KMS-11 (cell line): ENCODE measurements around the gene TCF12.

Experiments
- H2AFZ ChIP-seq: fragments of 200-600 bp; sonication (generic); 2 replicates; pipeline ENCODE4 v1.6.1; 2016; ENCODE audit warnings: antibody characterized with exemption, mixed run types, low read depth
- H3K27ac ChIP-seq: fragments of 200-600 bp; sonication (generic); 2 replicates; pipeline ENCODE4 v1.6.1; 2016; ENCODE audit warnings: mild to moderate bottlenecking, mixed run types
- H3K27me3 ChIP-seq: fragments of 200-600 bp; sonication (generic); 2 replicates; pipeline ENCODE4 v1.6.1; 2017; ENCODE audit warnings: mild to moderate bottlenecking, low read depth, mixed run types, moderate library complexity; ENCODE audit not compliant: insufficient read depth
- H3K36me3 ChIP-seq: fragments of 200-600 bp; sonication (generic); 2 replicates; pipeline ENCODE4 v1.6.1; 2017; ENCODE audit warnings: mild to moderate bottlenecking, mixed run types; ENCODE audit not compliant: insufficient read depth
- H3K4me1 ChIP-seq: fragments of 200-600 bp; sonication (generic); 2 replicates; pipeline ENCODE4 v1.6.1; 2016; ENCODE audit warnings: mild to moderate bottlenecking, low read depth, mixed run types; ENCODE audit not compliant: poor library complexity, severe bottlenecking
- H3K4me2 ChIP-seq: fragments of 200-600 bp; sonication (generic); 2 replicates; pipeline ENCODE4 v1.7.0; 2016; ENCODE audit warnings: mild to moderate bottlenecking, mixed run types
- H3K4me3 ChIP-seq: fragments of 200-600 bp; sonication (generic); IDR thresholded peaks from 2 replicates; pipeline ENCODE4 v1.6.1; 2017; ENCODE audit warnings: low read depth, low read length, mixed read lengths; ENCODE audit not compliant: insufficient read depth
- H3K79me2 ChIP-seq: fragments of 200-600 bp; sonication (generic); 2 replicates; pipeline ENCODE4 v1.6.1; 2016; ENCODE audit warnings: low read depth, mixed run types; ENCODE audit not compliant: insufficient read depth
- H3K9ac ChIP-seq: fragments of 200-600 bp; sonication (generic); 2 replicates; pipeline ENCODE4 v1.6.1; 2016; ENCODE audit warnings: mild to moderate bottlenecking, mixed run types
- H4K20me1 ChIP-seq: fragments of 200-600 bp; sonication (generic); 2 replicates; pipeline ENCODE4 v1.6.1; 2016; ENCODE audit warnings: mild to moderate bottlenecking, mixed run types; ENCODE audit not compliant: insufficient read depth
- CTCF ChIP-seq: fragments of 200-600 bp; sonication (generic); conservative IDR thresholded peaks from 2 replicates; pipeline ENCODE4 v1.6.1; 2017; ENCODE audit warnings: low read depth, mild to moderate bottlenecking, antibody characterized with exemption, low read length, moderate library complexity, mixed read lengths

Gene TCF12

GRCh38 chr15:57082054-57082728 is 163.7 kb downstream of the TCF12 start:
- no peaks in the 10 kb centered on the region; the same call in 1 of the 2 replicates for H4K20me1 ChIP-seq

GRCh38 chr15:57084192-57084591 is 165.7 kb downstream of the TCF12 start:
- H3K27ac ChIP-seq, result no peak overlapping the region
- H3K9ac ChIP-seq, result no peak overlapping the region
- no peak overlapping the region for H3K4me2 ChIP-seq

More at GRCh38 chr15:57082054-57082728, 163.7 kb downstream of the TCF12 start:
- no peak overlapping the region for H3K4me3 ChIP-seq
- no peak overlapping the region for H3K27ac ChIP-seq
- H3K9ac ChIP-seq, result no peak overlapping the region
- H2AFZ ChIP-seq, result no peak overlapping the region
- no peak overlapping the region for H3K4me2 ChIP-seq
- no peaks in the 10 kb centered on the region for H3K27me3 ChIP-seq
- no peaks in the 10 kb centered on the region for H3K79me2 ChIP-seq
- no peak for TF ChIP-seq CTCF
- H3K36me3 ChIP-seq, result no peaks in the 10 kb centered on the region
- H3K4me1 ChIP-seq, result peaks cover 6% of the 10 kb centered on the region

GRCh38 chr15:57085267-57085666 is 166.8 kb downstream of the TCF12 start:
- peaks cover under 1% of the 10 kb centered on the region for H3K4me1 ChIP-seq
- no peak overlapping the region for H3K4me3 ChIP-seq
- H3K4me2 ChIP-seq, result no peak overlapping the region
- H3K79me2 ChIP-seq, result peaks cover 4% of the 10 kb centered on the region; the same call in 1 of the 2 replicates
- no peak for TF ChIP-seq CTCF
- no peaks in the 10 kb centered on the region for H3K27me3 ChIP-seq
- no peak overlapping the region for H2AFZ ChIP-seq
- no peaks in the 10 kb centered on the region for H3K36me3 ChIP-seq
- H4K20me1 ChIP-seq, result no peaks in the 10 kb centered on the region
- H3K27ac ChIP-seq, result no peak overlapping the region
- H3K9ac ChIP-seq, result no peak overlapping the region

More at GRCh38 chr15:57084192-57084591, 165.7 kb downstream of the TCF12 start:
- peaks cover 6% of the 10 kb centered on the region for H3K4me1 ChIP-seq
- TF ChIP-seq CTCF, result no peak
- H3K79me2 ChIP-seq, result peaks cover 4% of the 10 kb centered on the region; the same call in 1 of the 2 replicates
- no peak overlapping the region for H3K4me3 ChIP-seq
- no peak overlapping the region for H2AFZ ChIP-seq
- H3K36me3 ChIP-seq, result no peaks in the 10 kb centered on the region
- no peaks in the 10 kb centered on the region for H4K20me1 ChIP-seq
- H3K27me3 ChIP-seq, result no peaks in the 10 kb centered on the region

GRCh38 chr15:57086857-57087427 is 168.5 kb downstream of the TCF12 start:
- Histone ChIP-seq H3K4me2 (no peak overlapping the region), H3K36me3 (no peaks in the 10 kb centered on the region), H3K27me3 (no peaks in the 10 kb centered on the region), H4K20me1 (no peaks in the 10 kb centered on the region), H3K9ac (no peak overlapping the region), H3K27ac (no peak overlapping the region), H3K79me2 (peaks cover 4% of the 10 kb centered on the region; the same call in 1 of the 2 replicates), H3K4me1 (peaks cover 5% of the 10 kb centered on the region), H3K4me3 (no peak overlapping the region), H2AFZ (no peak overlapping the region)
- no peak for TF ChIP-seq CTCF
